GM21515 (cell line): Measurements from ENCODE around the gene ROMO1.
"Not testable (repeated sequence)": the region's sequence is repeated elsewhere in the genome, so short reads cannot be mapped to it uniquely, and the experiment has no call there.

Source experiments
- ATAC-seq: cut with Tn5 transposase; IDR thresholded peaks from one replicate; pipeline ENCODE4 v1.9.1; 2021; ENCODE audit not compliant: unreplicated experiment

ROMO1 gene

GRCh38 chr20:35710039-35710438 lies 10.8 kb downstream of the ROMO1 start:
- no peak for ATAC-seq

- ATAC-seq = no peak
These were observed 11.8 kb downstream of the ROMO1 start for GRCh38 chr20:35710884-35711587.

- ATAC-seq = no peak
These were observed 12.5 kb downstream of the ROMO1 start for GRCh38 chr20:35711588-35712209.

GRCh38 chr20:35713120-35713519 lies 13.9 kb downstream of the ROMO1 start:
- not testable (repeated sequence) for ATAC-seq

GRCh38 chr20:35714127-35714526 lies 14.9 kb downstream of the ROMO1 start:
- ATAC-seq = no peak

GRCh38 chr20:35715652-35716051 lies 16.4 kb downstream of the ROMO1 start:
- no peak for ATAC-seq

- no peak for ATAC-seq
These were observed 17.1 kb downstream of the ROMO1 start for GRCh38 chr20:35716330-35716729.

GRCh38 chr20:35718321-35718720 lies 19.1 kb downstream of the ROMO1 start:
- ATAC-seq = not testable (repeated sequence)

- no peak for ATAC-seq
These were observed 19.9 kb downstream of the ROMO1 start for GRCh38 chr20:35718972-35719635.

- no peak for ATAC-seq
These were observed 20.5 kb downstream of the ROMO1 start for GRCh38 chr20:35719717-35720116.

- ATAC-seq = no peak
These were observed 21.2 kb downstream of the ROMO1 start for GRCh38 chr20:35720165-35721123.

GRCh38 chr20:35721219-35721618 lies 22.0 kb downstream of the ROMO1 start:
- no peak for ATAC-seq

- no peak for ATAC-seq
These were observed 22.4 kb downstream of the ROMO1 start for GRCh38 chr20:35721621-35722020.

- ATAC-seq = not testable (repeated sequence)
These were observed 24.1 kb downstream of the ROMO1 start for GRCh38 chr20:35723275-35723639.

- ATAC-seq = not testable (repeated sequence)
These were observed 24.6 kb downstream of the ROMO1 start for GRCh38 chr20:35723652-35724320.

- no peak for ATAC-seq
These were observed 25.4 kb downstream of the ROMO1 start for GRCh38 chr20:35724321-35725230.

GRCh38 chr20:35726842-35727711 lies 27.9 kb downstream of the ROMO1 start:
- no peak for ATAC-seq

- no peak for ATAC-seq
These were observed 30.1 kb downstream of the ROMO1 start for GRCh38 chr20:35729283-35729807.
